ENCODE results near the gene CETN2.

GRCh38 chrX:152810403-152810802 is 20.2 kb downstream of the CETN2 start:
- TF ChIP-seq SIN3A (IDR thresholded peaks at IDR 0.05; ENCODE audit: borderline replicate concordance, insufficient read depth, low read length) (no peak), REST (IDR thresholded peaks at IDR 0.05; ENCODE audit: insufficient read depth in 1 of 2, low read depth in 2 of 2, low read length in 2 of 2) (no peak), TAF1 (IDR thresholded peaks at IDR 0.05; ENCODE audit: borderline replicate concordance, insufficient read depth, low read length) (no peak)

All from PFSK-1 (cell line).